HCT116 (cell line): ENCODE measurements around the gene PIK3R2.

ENCODE experiments used
- EZH2 ChIP-seq: fragments of 200-600 bp; sonication (generic); IDR thresholded peaks from 2 replicates; pipeline ENCODE4 v1.6.1; 2017; ENCODE audit warnings: antibody characterized with exemption, mixed run types
- POLR2A ChIP-seq: IDR thresholded peaks from 2 replicates; pipeline ENCODE4 v1.7.0; 2011; ENCODE audit warnings: borderline replicate concordance; ENCODE audit not compliant: insufficient read depth, insufficient read length; ENCODE audit errors: extremely low read depth
- POLR2AphosphoS5 ChIP-seq: IDR thresholded peaks from 2 replicates; pipeline ENCODE4 v1.6.1; 2011; ENCODE audit warnings: mild to moderate bottlenecking, low read depth, low read length, moderate library complexity
- YY1 ChIP-seq: IDR thresholded peaks from 2 replicates; pipeline ENCODE4 v1.6.1; 2011; ENCODE audit warnings: low read length, low read depth, moderate library complexity, mild to moderate bottlenecking; ENCODE audit not compliant: insufficient replicate concordance; ENCODE audit errors: extremely low read depth
- ZNF274 ChIP-seq: fragments of 200-500 bp; sonication (Bioruptor generic); IDR thresholded peaks from 2 replicates; pipeline ENCODE4 v1.6.1; 2014; ENCODE audit warnings: mild to moderate bottlenecking, low read depth, low read length, inconsistent platforms
- TF ChIP-seq, protein P1 (sequence below), 3 experiments: fragments of 200-600 bp in 1 of 3; sonication (generic) in 1 of 3; IDR thresholded peaks in 2 of 3; conservative IDR thresholded peaks in 1 of 3; 2 replicates each; pipeline ENCODE4 v1.5.1; 2012 to 2017; ENCODE audit warnings: low read depth in 2 of 3, low read length in 2 of 3, antibody characterized with exemption in 1 of 3, borderline replicate concordance in 1 of 3, control low read depth in 1 of 3, mild to moderate bottlenecking in 1 of 3, mixed read lengths in 1 of 3, mixed run types in 1 of 3, moderate library complexity in 1 of 3; ENCODE audit not compliant: insufficient read depth in 1 of 3
- TF ChIP-seq, protein P2 (sequence below): IDR thresholded peaks from 2 replicates; pipeline ENCODE4 v1.6.1; 2012; ENCODE audit warnings: low read depth
- TF ChIP-seq, protein P3 (sequence below): IDR thresholded peaks from 2 replicates; pipeline ENCODE4 v1.6.1; 2012

DNA sequence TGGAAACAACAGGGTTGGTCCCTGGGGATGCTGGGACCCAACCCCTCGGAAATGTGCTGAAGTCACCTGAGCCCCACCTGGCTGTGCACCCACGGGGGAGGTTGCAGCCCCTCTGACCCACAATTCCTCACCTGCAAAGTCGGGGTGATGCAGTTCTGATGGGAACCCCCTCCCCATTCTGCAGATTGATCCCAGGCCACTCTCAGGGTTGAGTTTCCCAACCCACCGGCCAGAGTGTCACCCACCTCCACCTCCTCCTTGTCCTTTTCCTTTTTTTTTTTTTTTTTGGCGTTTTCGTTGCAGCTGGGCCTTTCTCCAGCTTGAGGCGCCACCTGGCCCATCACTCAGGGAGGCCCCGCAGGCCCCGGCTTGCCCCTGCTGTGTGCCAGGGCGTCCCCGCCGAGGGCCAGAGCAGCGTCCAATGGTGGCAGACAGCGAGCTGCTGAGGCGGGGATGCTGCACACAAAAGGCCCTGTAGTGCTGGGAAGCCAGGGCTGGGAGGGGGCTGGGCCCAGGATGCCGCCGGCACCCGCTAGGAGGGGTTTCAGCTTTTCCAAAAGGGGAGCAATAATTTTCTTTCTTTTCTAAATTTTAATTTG, 4.6 kb downstream of the PIK3R2 start:
- TF ChIP-seq, protein P1, sequence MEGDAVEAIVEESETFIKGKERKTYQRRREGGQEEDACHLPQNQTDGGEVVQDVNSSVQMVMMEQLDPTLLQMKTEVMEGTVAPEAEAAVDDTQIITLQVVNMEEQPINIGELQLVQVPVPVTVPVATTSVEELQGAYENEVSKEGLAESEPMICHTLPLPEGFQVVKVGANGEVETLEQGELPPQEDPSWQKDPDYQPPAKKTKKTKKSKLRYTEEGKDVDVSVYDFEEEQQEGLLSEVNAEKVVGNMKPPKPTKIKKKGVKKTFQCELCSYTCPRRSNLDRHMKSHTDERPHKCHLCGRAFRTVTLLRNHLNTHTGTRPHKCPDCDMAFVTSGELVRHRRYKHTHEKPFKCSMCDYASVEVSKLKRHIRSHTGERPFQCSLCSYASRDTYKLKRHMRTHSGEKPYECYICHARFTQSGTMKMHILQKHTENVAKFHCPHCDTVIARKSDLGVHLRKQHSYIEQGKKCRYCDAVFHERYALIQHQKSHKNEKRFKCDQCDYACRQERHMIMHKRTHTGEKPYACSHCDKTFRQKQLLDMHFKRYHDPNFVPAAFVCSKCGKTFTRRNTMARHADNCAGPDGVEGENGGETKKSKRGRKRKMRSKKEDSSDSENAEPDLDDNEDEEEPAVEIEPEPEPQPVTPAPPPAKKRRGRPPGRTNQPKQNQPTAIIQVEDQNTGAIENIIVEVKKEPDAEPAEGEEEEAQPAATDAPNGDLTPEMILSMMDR (IDR thresholded peaks at IDR 0.05 in 2 of 3, conservative IDR thresholded peaks at IDR 0.05 in 1 of 3; ENCODE audit: borderline replicate concordance in 1 of 3, insufficient read depth in 1 of 3, low read depth in 2 of 3, low read length in 2 of 3) = no peak
- TF ChIP-seq ZNF274 (no peak), POLR2AphosphoS5 (no peak), EZH2 (no peak), POLR2A (no peak), YY1 (no peak)
- TF ChIP-seq, protein P2, sequence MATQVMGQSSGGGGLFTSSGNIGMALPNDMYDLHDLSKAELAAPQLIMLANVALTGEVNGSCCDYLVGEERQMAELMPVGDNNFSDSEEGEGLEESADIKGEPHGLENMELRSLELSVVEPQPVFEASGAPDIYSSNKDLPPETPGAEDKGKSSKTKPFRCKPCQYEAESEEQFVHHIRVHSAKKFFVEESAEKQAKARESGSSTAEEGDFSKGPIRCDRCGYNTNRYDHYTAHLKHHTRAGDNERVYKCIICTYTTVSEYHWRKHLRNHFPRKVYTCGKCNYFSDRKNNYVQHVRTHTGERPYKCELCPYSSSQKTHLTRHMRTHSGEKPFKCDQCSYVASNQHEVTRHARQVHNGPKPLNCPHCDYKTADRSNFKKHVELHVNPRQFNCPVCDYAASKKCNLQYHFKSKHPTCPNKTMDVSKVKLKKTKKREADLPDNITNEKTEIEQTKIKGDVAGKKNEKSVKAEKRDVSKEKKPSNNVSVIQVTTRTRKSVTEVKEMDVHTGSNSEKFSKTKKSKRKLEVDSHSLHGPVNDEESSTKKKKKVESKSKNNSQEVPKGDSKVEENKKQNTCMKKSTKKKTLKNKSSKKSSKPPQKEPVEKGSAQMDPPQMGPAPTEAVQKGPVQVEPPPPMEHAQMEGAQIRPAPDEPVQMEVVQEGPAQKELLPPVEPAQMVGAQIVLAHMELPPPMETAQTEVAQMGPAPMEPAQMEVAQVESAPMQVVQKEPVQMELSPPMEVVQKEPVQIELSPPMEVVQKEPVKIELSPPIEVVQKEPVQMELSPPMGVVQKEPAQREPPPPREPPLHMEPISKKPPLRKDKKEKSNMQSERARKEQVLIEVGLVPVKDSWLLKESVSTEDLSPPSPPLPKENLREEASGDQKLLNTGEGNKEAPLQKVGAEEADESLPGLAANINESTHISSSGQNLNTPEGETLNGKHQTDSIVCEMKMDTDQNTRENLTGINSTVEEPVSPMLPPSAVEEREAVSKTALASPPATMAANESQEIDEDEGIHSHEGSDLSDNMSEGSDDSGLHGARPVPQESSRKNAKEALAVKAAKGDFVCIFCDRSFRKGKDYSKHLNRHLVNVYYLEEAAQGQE = no peak
- TF ChIP-seq, protein P3, sequence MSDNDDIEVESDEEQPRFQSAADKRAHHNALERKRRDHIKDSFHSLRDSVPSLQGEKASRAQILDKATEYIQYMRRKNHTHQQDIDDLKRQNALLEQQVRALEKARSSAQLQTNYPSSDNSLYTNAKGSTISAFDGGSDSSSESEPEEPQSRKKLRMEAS = peak; percentile 2; the same call in 1 of the 2 replicates
